Glutamatergic neuron (in vitro differentiated cells): ENCODE measurements around the gene TMEM238. TPM values are rescaled to one million over a fixed set of nuclear protein-coding genes. Genes with fewer than 3 reads are reported as not detected.

Source experiments
- DNase-seq: peaks from one replicate; pipeline ENCODE4 v3.0.0; 2022
- H3K27ac Mint-ChIP-seq: one replicate; pipeline ENCODE4 v1.8.0; 2020; ENCODE audit warnings: mild to moderate bottlenecking, mixed read lengths, inconsistent platforms; ENCODE audit not compliant: unreplicated experiment
- H3K27me3 Mint-ChIP-seq: one replicate; pipeline ENCODE4 v1.8.0; 2020; ENCODE audit warnings: mild to moderate bottlenecking, moderate library complexity, mixed read lengths, inconsistent platforms; ENCODE audit not compliant: unreplicated experiment
- H3K36me3 Mint-ChIP-seq: one replicate; pipeline ENCODE4 v1.8.0; 2020; ENCODE audit warnings: mild to moderate bottlenecking, mixed read lengths, inconsistent platforms; ENCODE audit not compliant: unreplicated experiment
- H3K4me1 Mint-ChIP-seq: one replicate; pipeline ENCODE4 v1.8.0; 2020; ENCODE audit warnings: mild to moderate bottlenecking, low read depth, mixed read lengths, inconsistent platforms; ENCODE audit not compliant: unreplicated experiment
- H3K4me3 Mint-ChIP-seq: one replicate; pipeline ENCODE4 v1.8.0; 2020; ENCODE audit warnings: mild to moderate bottlenecking, mixed read lengths, inconsistent platforms; ENCODE audit not compliant: unreplicated experiment
- H3K9me3 Mint-ChIP-seq: one replicate; pipeline ENCODE4 v1.8.0; 2020; ENCODE audit warnings: mild to moderate bottlenecking, moderate library complexity, mixed read lengths, inconsistent platforms; ENCODE audit not compliant: unreplicated experiment
- CTCF ChIP-seq: fragments of 200-600 bp; sonication (generic); IDR thresholded peaks from one replicate; pipeline ENCODE4 v1.5.0; 2021; ENCODE audit not compliant: partially characterized antibody, unreplicated experiment
- total RNA-seq: library from RNA; stranded (reverse); fragmentation: NEBNext Ultra II Directional; extraction: Animal tissue kit (Norgen Biotek cat#: 25700); gene quantifications from one replicate; pipeline ENCODE4 v1.2.1, GENCODE V29; 2021; ENCODE audit not compliant: unreplicated experiment

TMEM238 gene
- total RNA-seq, 1 donor from 2014 or later: 1.3 TPM

GRCh38 chr19:55387736-55388497 is 3.8 kb upstream of the TMEM238 start:
- H3K4me3 Mint-ChIP-seq: peak overlapping the region; percentile 95
- no peak for DNase-seq
- peaks cover 32% of the 10 kb centered on the region for H3K4me1 Mint-ChIP-seq
- peaks cover 12% of the 10 kb centered on the region for H3K27me3 Mint-ChIP-seq
- TF ChIP-seq CTCF: no peak
- H3K9me3 Mint-ChIP-seq: peaks cover 16% of the 10 kb centered on the region
- no peaks in the 10 kb centered on the region for H3K36me3 Mint-ChIP-seq
- no peak overlapping the region for H3K27ac Mint-ChIP-seq

DNA sequence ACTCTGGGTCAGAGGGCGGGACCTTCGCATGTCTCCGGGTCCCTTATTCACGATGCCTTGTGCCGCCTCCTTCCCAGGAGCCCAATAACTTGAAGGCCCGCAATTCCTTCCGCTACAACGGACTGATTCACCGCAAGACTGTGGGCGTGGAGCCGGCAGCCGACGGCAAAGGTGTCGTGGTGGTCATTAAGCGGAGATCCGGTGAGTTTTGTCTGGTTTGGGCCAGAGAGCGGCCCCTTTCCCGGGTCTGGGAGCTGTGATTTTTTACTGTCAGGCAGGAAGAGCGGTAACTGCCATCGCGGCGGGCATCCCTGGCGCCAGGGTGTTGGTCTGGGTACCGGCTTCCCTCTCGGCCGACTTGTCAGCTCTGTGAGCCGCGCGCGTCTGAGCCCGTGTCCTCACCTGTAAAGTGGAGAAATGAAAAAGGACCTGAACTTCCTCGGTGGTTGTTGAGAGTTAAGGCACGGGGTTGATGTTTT is 2.4 kb upstream of the TMEM238 start:
- H3K4me1 Mint-ChIP-seq: peaks cover 22% of the 10 kb centered on the region
- peaks cover 18% of the 10 kb centered on the region for H3K27me3 Mint-ChIP-seq
- H3K27ac Mint-ChIP-seq: peak overlapping the region; percentile 91
- peaks cover 19% of the 10 kb centered on the region for H3K9me3 Mint-ChIP-seq
- DNase-seq: no peak
- H3K36me3 Mint-ChIP-seq: no peaks in the 10 kb centered on the region
- peak overlapping the region; percentile 95 for H3K4me3 Mint-ChIP-seq
- no peak for TF ChIP-seq CTCF

DNA sequence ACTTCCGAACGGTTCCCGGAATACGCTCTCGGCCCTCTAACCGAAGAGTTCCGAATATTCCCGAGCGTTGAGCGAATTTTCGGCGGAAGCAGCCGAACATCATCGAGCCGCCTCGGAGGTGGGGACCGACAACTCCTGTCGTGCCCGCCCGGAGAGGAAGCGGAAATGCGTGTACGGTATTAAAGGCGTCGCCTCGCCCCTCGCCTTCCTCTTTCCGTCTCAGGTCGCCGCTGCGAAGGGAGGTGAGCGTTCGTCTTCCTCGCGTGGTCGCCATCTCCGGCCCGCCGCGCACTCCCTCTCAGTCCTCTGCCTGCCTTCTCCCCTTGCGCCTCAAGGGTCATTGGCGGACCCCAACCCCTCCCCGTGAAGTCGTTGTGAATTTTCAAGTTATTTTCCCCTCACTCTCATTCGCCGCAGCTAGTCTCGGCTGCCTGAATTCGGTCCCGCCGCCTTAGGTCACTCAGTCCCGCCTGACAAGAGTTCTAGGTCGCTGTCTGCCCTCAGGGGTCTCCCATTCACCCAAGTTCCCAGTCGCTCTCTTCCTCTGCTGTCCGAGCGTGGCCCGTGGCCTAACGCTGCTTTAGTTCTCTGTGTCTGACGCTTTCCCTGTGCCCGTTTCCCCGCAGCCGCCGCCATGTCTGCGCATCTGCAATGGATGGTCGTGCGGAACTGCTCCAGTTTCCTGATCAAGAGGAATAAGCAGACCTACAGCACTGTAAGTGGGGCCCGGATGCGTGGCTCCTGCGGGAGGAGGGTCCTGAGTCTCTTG is 1.8 kb upstream of the TMEM238 start, which contains the start of gene RPL28:
RPL28 (plus strand) TSS at position 209 of the 769 bp plus-strand sequence; CDS start at position 635, 426 bp downstream.
- H3K9me3 Mint-ChIP-seq: peaks cover 20% of the 10 kb centered on the region
- peaks cover 21% of the 10 kb centered on the region for H3K4me1 Mint-ChIP-seq
- peaks cover 20% of the 10 kb centered on the region for H3K27me3 Mint-ChIP-seq
- no peak for TF ChIP-seq CTCF
- peak within 1 kb of the TSS; percentile 91 for H3K27ac Mint-ChIP-seq
- peak; percentile 95 for DNase-seq
- H3K4me3 Mint-ChIP-seq: peak within 1 kb of the TSS; percentile 95
- H3K36me3 Mint-ChIP-seq: no peaks in the 10 kb centered on the region

- DNase-seq: peak; percentile 98
- TF ChIP-seq CTCF: no peak
- peaks cover 22% of the 10 kb centered on the region for H3K9me3 Mint-ChIP-seq
- H3K4me1 Mint-ChIP-seq: peaks cover 17% of the 10 kb centered on the region
- no peaks in the 10 kb centered on the region for H3K36me3 Mint-ChIP-seq
- peak overlapping the region; percentile 91 for H3K27ac Mint-ChIP-seq
- H3K4me3 Mint-ChIP-seq: peak overlapping the region; percentile 95
- peaks cover 20% of the 10 kb centered on the region for H3K27me3 Mint-ChIP-seq
These were observed 1.0 kb upstream of the TMEM238 start for GRCh38 chr19:55384920-55385723.
